H1 (cell line): ENCODE results near the gene ZNF254. TPM values are rescaled to one million over a fixed set of nuclear protein-coding genes. Genes with fewer than 3 reads are reported as not detected.

Source experiments
- CTCF ChIA-PET: fragments of 300-600 bp; sonication (Branson Sonifier 250); formaldehyde crosslinking; loops from one replicate; lab custom pipeline; 2021; ENCODE audit not compliant: partially characterized antibody; lab: Charles Lee
- POLR2A ChIA-PET: fragments of 300-600 bp; sonication (Branson Sonifier 250); formaldehyde crosslinking; loops from one replicate; lab custom pipeline; 2021; ENCODE audit warnings: inconsistent platforms; ENCODE audit not compliant: partially characterized antibody; lab: Charles Lee
- DNase-seq, 2 experiments: peaks; one replicate each; pipeline versions ENCODE4 v3.0.0 to v3.0.0-alpha.2; 2010 to 2022; ENCODE audit warnings: low spot score in 2 of 2, low read depth in 1 of 2, mixed read lengths in 1 of 2
- FAIRE-seq: peaks from 2 replicates; lab custom pipeline; 2011; peaks lifted over from hg19 to GRCh38; lab: Jason Lieb, UNC
- H2AFZ ChIP-seq: 2 replicates; pipeline ENCODE4 v1.8.1; 2012; ENCODE audit warnings: low read length, inconsistent platforms
- H2AK5ac ChIP-seq: 2 replicates; pipeline ENCODE4 v1.6.1; 2013; ENCODE audit warnings: low read depth, low read length
- H2BK120ac ChIP-seq: replicated peaks from 2 replicates; pipeline ENCODE3; 2013; ENCODE audit warnings: low read depth, low read length, inconsistent platforms
- H2BK12ac ChIP-seq: 2 replicates; pipeline ENCODE4 v1.6.1; 2013; ENCODE audit warnings: low read depth, low read length
- H2BK15ac ChIP-seq: 2 replicates; pipeline ENCODE4 v1.6.1; 2013; ENCODE audit warnings: low read length
- H2BK20ac ChIP-seq: 2 replicates; pipeline ENCODE4 v1.6.1; 2013; ENCODE audit warnings: low read length
- H2BK5ac ChIP-seq: 2 replicates; pipeline ENCODE4 v1.6.1; 2013; ENCODE audit warnings: low read depth, low read length
- H3K14ac ChIP-seq: 2 replicates; pipeline ENCODE4 v1.6.1; 2013; ENCODE audit warnings: inconsistent platforms; ENCODE audit not compliant: insufficient read length
- H3K18ac ChIP-seq: 2 replicates; pipeline ENCODE4 v1.6.1; 2013; ENCODE audit warnings: low read length; ENCODE audit errors: extremely low read depth
- H3K23ac ChIP-seq: 2 replicates; pipeline ENCODE4 v1.6.1; 2013; ENCODE audit warnings: inconsistent platforms; ENCODE audit not compliant: insufficient read length
- H3K23me2 ChIP-seq: 2 replicates; pipeline ENCODE4 v1.6.1; 2013; ENCODE audit warnings: low read depth, low read length
- H3K27ac ChIP-seq: 2 replicates; pipeline ENCODE4 v1.6.1; 2011; ENCODE audit warnings: low read depth, low read length, inconsistent platforms
- H3K27me3 ChIP-seq, 4 experiments: replicated peaks in 1 of 4; 1 replicate in 1 of 4; 2 replicates in 3 of 4; pipeline versions ENCODE4 v1.6.1 to v1.8.1; 2011 to 2013; ENCODE audit warnings: low read length in 3 of 4, mild to moderate bottlenecking in 3 of 4, inconsistent platforms in 2 of 4, mixed read lengths in 2 of 4, moderate library complexity in 1 of 4; ENCODE audit not compliant: control insufficient read depth in 3 of 4, insufficient read depth in 3 of 4; ENCODE audit errors: extremely low read depth in 1 of 4
- H3K36me3 ChIP-seq, 4 experiments: 2 replicates each; pipeline versions ENCODE4 v1.6.1 to v1.8.1; 2011 to 2013; ENCODE audit warnings: mild to moderate bottlenecking in 4 of 4, low read length in 3 of 4, moderate library complexity in 2 of 4, control low read depth in 1 of 4, inconsistent platforms in 1 of 4; ENCODE audit not compliant: insufficient read depth in 4 of 4, control insufficient read depth in 2 of 4
- H3K4ac ChIP-seq: replicated peaks from 2 replicates; pipeline ENCODE3; 2013; ENCODE audit warnings: low read length, low read depth, mixed read lengths, inconsistent platforms; ENCODE audit not compliant: insufficient read length
- H3K4me1 ChIP-seq, 4 experiments: replicated peaks in 1 of 4; 1 replicate in 1 of 4; 2 replicates in 3 of 4; pipeline versions ENCODE4 v1.6.1 to v1.8.1; 2011 to 2013; ENCODE audit warnings: low read length in 3 of 4, inconsistent platforms in 2 of 4, mixed read lengths in 1 of 4; ENCODE audit not compliant: insufficient read depth in 4 of 4, control insufficient read depth in 3 of 4
- H3K4me2 ChIP-seq, 2 experiments: 2 replicates each; pipeline versions ENCODE4 v1.6.1 to v1.8.1; 2011 to 2013; ENCODE audit warnings: low read depth in 2 of 2, low read length in 2 of 2, control low read depth in 1 of 2, inconsistent platforms in 1 of 2, mild to moderate bottlenecking in 1 of 2; ENCODE audit not compliant: insufficient read depth in 1 of 2
- H3K4me3 ChIP-seq, 4 experiments: fragments of 200-600, 300-600 bp in 1 of 4; sonication (generic), shearing (Covaris generic), sonication (Bioruptor Twin) in 1 of 4; 2 replicates each; pipeline versions ENCODE4 v1.5.1 to v1.8.1; 2011 to 2016; ENCODE audit warnings: low read length in 4 of 4, low read depth in 3 of 4, control low read depth in 2 of 4, inconsistent platforms in 2 of 4, mild to moderate bottlenecking in 2 of 4, mixed read lengths in 1 of 4, moderate library complexity in 1 of 4; ENCODE audit not compliant: insufficient read depth in 2 of 4; ENCODE audit errors: extremely low read depth in 1 of 4
- H3K56ac ChIP-seq: replicated peaks from 2 replicates; pipeline ENCODE3; 2013; ENCODE audit warnings: low read depth, mild to moderate bottlenecking, mixed read lengths, low read length, inconsistent platforms; ENCODE audit not compliant: insufficient read length
- H3K79me1 ChIP-seq: 2 replicates; pipeline ENCODE4 v1.6.1; 2013; ENCODE audit warnings: low read depth, low read length, control low read depth
- H3K79me2 ChIP-seq, 2 experiments: 2 replicates each; pipeline versions ENCODE4 v1.6.1 to v1.8.1; 2012 to 2013; ENCODE audit warnings: low read length in 2 of 2, mild to moderate bottlenecking in 2 of 2, inconsistent platforms in 1 of 2; ENCODE audit not compliant: insufficient read depth in 2 of 2, control insufficient read depth in 1 of 2
- H3K9ac ChIP-seq, 4 experiments: replicated peaks in 1 of 4; 1 replicate in 1 of 4; 2 replicates in 3 of 4; pipeline versions ENCODE4 v1.6.1 to v1.8.1; 2011 to 2013; ENCODE audit warnings: low read depth in 3 of 4, low read length in 3 of 4, control low read depth in 2 of 4, mild to moderate bottlenecking in 2 of 4, moderate library complexity in 2 of 4, inconsistent platforms in 1 of 4; ENCODE audit errors: extremely low read depth in 1 of 4
- H3K9me3 ChIP-seq, 2 experiments: 2 replicates each; pipeline versions ENCODE4 v1.6.1 to v1.8.1; 2012 to 2013; ENCODE audit warnings: mild to moderate bottlenecking in 2 of 2, moderate library complexity in 2 of 2, control low read depth in 1 of 2, inconsistent platforms in 1 of 2, low read depth in 1 of 2, low read length in 1 of 2, mixed read lengths in 1 of 2; ENCODE audit not compliant: insufficient read depth in 2 of 2
- H4K20me1 ChIP-seq, 2 experiments: replicated peaks in 1 of 2; 2 replicates each; pipeline versions ENCODE3 to v1.8.1; 2011 to 2013; ENCODE audit warnings: inconsistent platforms in 2 of 2, low read length in 2 of 2, mild to moderate bottlenecking in 1 of 2; ENCODE audit not compliant: insufficient read depth in 2 of 2, control insufficient read depth in 1 of 2
- H4K5ac ChIP-seq: 2 replicates; pipeline ENCODE4 v1.6.1; 2013; ENCODE audit warnings: low read length, low read depth, mixed read lengths, inconsistent platforms; ENCODE audit not compliant: insufficient read length
- H4K8ac ChIP-seq: 2 replicates; pipeline ENCODE4 v1.8.0; 2013; ENCODE audit warnings: mild to moderate bottlenecking, moderate library complexity, low read length, inconsistent platforms; ENCODE audit not compliant: insufficient read depth; ENCODE audit errors: extremely low read depth
- H4K91ac ChIP-seq: replicated peaks from 2 replicates; pipeline ENCODE3; 2013; ENCODE audit warnings: low read length, mixed read lengths, inconsistent platforms; ENCODE audit not compliant: insufficient read length
- EGR1 ChIP-seq: IDR thresholded peaks from 2 replicates; pipeline ENCODE4 v1.6.1; 2011; ENCODE audit warnings: low read depth, low read length, borderline replicate concordance
- GTF2F1 ChIP-seq: IDR thresholded peaks from 2 replicates; pipeline ENCODE4 v1.6.1; 2012; ENCODE audit warnings: low read depth, low read length, improper control_type of control experiment, borderline replicate concordance
- JUN ChIP-seq: IDR thresholded peaks from 2 replicates; pipeline ENCODE4 v1.6.1; 2011; ENCODE audit warnings: low read depth, mild to moderate bottlenecking, improper control_type of control experiment, low read length
- KDM1A ChIP-seq: fragments of 200-600, 300-600 bp; sonication (generic); IDR thresholded peaks from 2 replicates; pipeline ENCODE4 v1.7.1; 2016; ENCODE audit warnings: mild to moderate bottlenecking, low read length, borderline replicate concordance
- NANOG ChIP-seq: IDR thresholded peaks from 2 replicates; pipeline ENCODE4 v1.6.1; 2011; ENCODE audit warnings: low read length, low read depth, mild to moderate bottlenecking, inconsistent platforms; ENCODE audit not compliant: insufficient read depth, poor library complexity, severe bottlenecking
- RXRA ChIP-seq: IDR thresholded peaks from 2 replicates; pipeline ENCODE4 v1.6.1; 2011; ENCODE audit warnings: low read depth, mild to moderate bottlenecking, low read length, moderate library complexity; ENCODE audit not compliant: insufficient read depth
- SAP30 ChIP-seq: fragments of 300-600 bp; sonication (generic); IDR thresholded peaks from 2 replicates; pipeline ENCODE4 v1.7.1; 2012; ENCODE audit warnings: low read length, moderate library complexity, mild to moderate bottlenecking, inconsistent platforms; ENCODE audit not compliant: insufficient read depth, insufficient replicate concordance
- SIRT6 ChIP-seq: IDR thresholded peaks from one replicate; pipeline ENCODE4 v1.7.1; 2012; ENCODE audit warnings: low read length, inconsistent platforms
- TAF1 ChIP-seq: IDR thresholded peaks from 2 replicates; pipeline ENCODE4 v1.6.1; 2011; ENCODE audit warnings: mild to moderate bottlenecking, low read depth, low read length
- polyA plus RNA-seq, 7 experiments: library from polyadenylated mRNA; depleted of rRNA in 3 of 7; stranded (reverse) in 5 of 7; unstranded in 2 of 7; fragments of >200 nt in 5 of 7; fragments of 200-250 nt in 2 of 7; gene quantifications; 1 replicate in 5 of 7; 2 replicates in 1 of 7; 4 replicates in 1 of 7; pipeline versions ENCODE4 v1.2.1 to v1.2.3, GENCODE V29; 2011 to 2013; ENCODE audit warnings: missing spikeins in 2 of 7, mixed read lengths in 2 of 7
- total RNA-seq: library from RNA; stranded (reverse); fragmentation: NEBNext Ultra II Directional; extraction: Animal tissue kit (Norgen Biotek cat#: 25700); gene quantifications from 2 replicates; pipeline ENCODE4 v1.2.1, GENCODE V29; 2021
- TF ChIP-seq, protein P1 (sequence below): IDR thresholded peaks from 2 replicates; pipeline ENCODE4 v1.6.1; 2012; ENCODE audit warnings: low read length, inconsistent platforms

ZNF254 gene
- total and polyA plus RNA-seq, 2 of the 8 experiments (the other 6 are each of a cell fraction or from before 2014, with no cell fraction given): 4.4 to 22.0 TPM

DNA sequence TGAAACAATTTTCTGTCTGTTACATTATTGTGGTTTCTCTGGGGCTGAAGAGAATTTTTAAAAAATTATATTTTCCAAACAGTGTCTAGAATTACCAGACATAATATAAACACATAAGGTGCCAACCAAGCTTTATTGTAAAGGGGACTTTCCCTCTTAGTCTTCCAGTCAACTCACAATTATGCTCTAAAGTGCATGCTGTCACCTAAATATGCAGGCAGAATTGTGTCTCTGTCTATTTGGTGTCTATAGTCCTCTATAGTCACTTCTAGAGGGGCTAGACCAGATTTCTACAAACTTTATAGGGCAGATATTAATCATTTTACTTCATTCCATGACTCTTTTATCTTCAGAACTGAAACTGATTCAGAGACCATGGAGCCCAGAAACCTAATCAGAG lies 12.8 kb downstream of the ZNF254 start:
- no peak overlapping the region for H3K4ac ChIP-seq
- H3K4me2 ChIP-seq: no peak overlapping the region
- H3K4me3 ChIP-seq: no peak overlapping the region
- no peak for FAIRE-seq
- no peak overlapping the region for H3K18ac ChIP-seq
- TF ChIP-seq EGR1 (no peak), JUN (no peak), GTF2F1 (no peak), RXRA (no peak), SIRT6 (no peak), TAF1 (no peak), NANOG (no peak), KDM1A (no peak), SAP30 (no peak)
- TF ChIP-seq, protein P1, sequence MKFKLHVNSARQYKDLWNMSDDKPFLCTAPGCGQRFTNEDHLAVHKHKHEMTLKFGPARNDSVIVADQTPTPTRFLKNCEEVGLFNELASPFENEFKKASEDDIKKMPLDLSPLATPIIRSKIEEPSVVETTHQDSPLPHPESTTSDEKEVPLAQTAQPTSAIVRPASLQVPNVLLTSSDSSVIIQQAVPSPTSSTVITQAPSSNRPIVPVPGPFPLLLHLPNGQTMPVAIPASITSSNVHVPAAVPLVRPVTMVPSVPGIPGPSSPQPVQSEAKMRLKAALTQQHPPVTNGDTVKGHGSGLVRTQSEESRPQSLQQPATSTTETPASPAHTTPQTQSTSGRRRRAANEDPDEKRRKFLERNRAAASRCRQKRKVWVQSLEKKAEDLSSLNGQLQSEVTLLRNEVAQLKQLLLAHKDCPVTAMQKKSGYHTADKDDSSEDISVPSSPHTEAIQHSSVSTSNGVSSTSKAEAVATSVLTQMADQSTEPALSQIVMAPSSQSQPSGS: no peak
- TF ChIP-seq, all 59 proteins: peak for 0
- no peak overlapping the region for H3K56ac ChIP-seq
- DNase-seq: no peak
- no peak overlapping the region for H4K91ac ChIP-seq
- H3K23ac ChIP-seq: no peak overlapping the region
- no peak overlapping the region for H3K27ac ChIP-seq
- H2AK5ac ChIP-seq: no peak overlapping the region
- CTCF ChIA-PET: no interaction called here
- no peaks in the 10 kb centered on the region for H3K27me3 ChIP-seq
- H3K79me1 ChIP-seq: no peaks in the 10 kb centered on the region
- POLR2A ChIA-PET: interaction anchor here (0.6 to 4.3 kb wide), 2 partner anchors 12 to 20 kb away, joined by 3 to 23 read pairs; partner anchors contain the start of gene ZNF254
- no peak overlapping the region for H2AFZ ChIP-seq
- no peak overlapping the region for H2BK20ac ChIP-seq
- H4K8ac ChIP-seq: no peak overlapping the region
- no peak overlapping the region for H2BK12ac ChIP-seq
- peaks cover 0 to 39% of the 10 kb centered on the region in 2 experiments; a peak in 2 of 4 replicates for H3K79me2 ChIP-seq
- no peak overlapping the region for H3K9ac ChIP-seq
- no peaks in the 10 kb centered on the region for H3K9me3 ChIP-seq
- H2BK5ac ChIP-seq: no peak overlapping the region
- H3K4me1 ChIP-seq: no peaks in the 10 kb centered on the region; a peak in 1 of 7 replicates
- peaks cover 2 to 3% of the 10 kb centered on the region in 2 experiments for H4K20me1 ChIP-seq
- H2BK15ac ChIP-seq: no peak overlapping the region
- 0 out of 8 replicates have a peak, but pooled peaks cover 0 to 3% (median 0%) of the 10 kb centered on the region in 4 experiments for H3K36me3 ChIP-seq
- no peak overlapping the region for H2BK120ac ChIP-seq
- no peak overlapping the region for H4K5ac ChIP-seq
- no peaks in the 10 kb centered on the region for H3K23me2 ChIP-seq
- no peak overlapping the region for H3K14ac ChIP-seq
